ENCODE measurements around the gene WNT3A.

- TF ChIP-seq CTCF (optimal IDR thresholded peaks at IDR 0.05 in 1 of 3, IDR thresholded peaks at IDR 0.05 in 1 of 3, conservative IDR thresholded peaks at IDR 0.05 in 1 of 3; ENCODE audit: extremely low read depth in 1 of 3, insufficient read depth in 2 of 3, low read length in 3 of 3): no peak
- TF ChIP-seq EZH2 (IDR thresholded peaks at IDR 0.05; ENCODE audit: low read length): no peak
Observed at GRCh38 chr1:228083871-228084278, 77.1 kb downstream of the WNT3A start.

Data from keratinocyte (primary cell).